Left colon (tissue), 2 donors: Measurements from ENCODE around the gene NPHP4. TPM values are rescaled to one million over a fixed set of nuclear protein-coding genes. Genes with fewer than 3 reads are reported as not detected.
"Not testable (repeated sequence)": the region's sequence is repeated elsewhere in the genome, so short reads cannot be mapped to it uniquely, and the experiment has no call there.

Experiments
- ATAC-seq: fragments of 200-7000 bp; cut with Tn5 transposase; one replicate; pipeline ENCODE4 v1.9.1; 2020; ENCODE audit warnings: mild to moderate bottlenecking, moderate library complexity
- DNase-seq, 2 donors: peaks; one replicate each; pipeline ENCODE4 v3.0.0-alpha.2; 2020
- intact Hi-C, 2 donors: fragments of 100-400 bp; cut with DNase I in 1 of 2; cut with micrococcal nuclease in 1 of 2; formaldehyde crosslinking; loops; one replicate each; pipeline versions ENCODE4 v1.11.2 to v1.14.0; 2022; cut with DNase I, micrococcal nuclease
- total RNA-seq, 2 donors: library from RNA; stranded (reverse); fragmentation: NEBNext Ultra II Directional; extraction: Animal tissue kit (Norgen Biotek cat#: 25700); gene quantifications; one replicate each; pipeline ENCODE4 v1.2.1, GENCODE V29; 2021
- donor health status: DM: no; HTN: no; CAD: no.
- donor health status: DM: yes; HTN: yes; CAD: no.

Gene NPHP4
- total RNA-seq, 2 donors from 2014 or later, result 7.6 to 8.5 TPM

- ATAC-seq (no peak), DNase-seq (no peak)
- intact Hi-C loops, result no loop called here
Measured at GRCh38 chr1:5910666-5911065, 81.6 kb downstream of the NPHP4 start.

GRCh38 chr1:5910276-5910620, 82.0 kb downstream of the NPHP4 start:
- DNase-seq, result no peak
- intact Hi-C loops, result no loop called here
- ATAC-seq, result no peak

GRCh38 chr1:5909576-5910275, 82.5 kb downstream of the NPHP4 start:
- ATAC-seq (no peak), DNase-seq (no peak)
- intact Hi-C loops, result no loop called here

GRCh38 chr1:5908461-5909375, 83.5 kb downstream of the NPHP4 start:
- intact Hi-C loops, result no loop called here
- no peak for ATAC-seq
- DNase-seq, result no peak

- intact Hi-C loops, result no loop called here
- no peak for DNase-seq
- no peak for ATAC-seq
Measured at GRCh38 chr1:5907966-5908365, 84.3 kb downstream of the NPHP4 start.

- DNase-seq (no peak), ATAC-seq (no peak)
- intact Hi-C loops, result no loop called here
Measured at GRCh38 chr1:5907386-5907785, 84.8 kb downstream of the NPHP4 start.

GRCh38 chr1:5906966-5907365, 85.3 kb downstream of the NPHP4 start:
- no peak for DNase-seq
- no peak for ATAC-seq
- intact Hi-C loops, result no loop called here

GRCh38 chr1:5906116-5906515, 86.1 kb downstream of the NPHP4 start:
- DNase-seq (no peak), ATAC-seq (no peak)
- intact Hi-C loops, result no loop called here

GRCh38 chr1:5905436-5905835, 86.8 kb downstream of the NPHP4 start:
- ATAC-seq (no peak), DNase-seq (no peak)
- intact Hi-C loops, result no loop called here

- intact Hi-C loops, result no loop called here
- DNase-seq, result no peak
- ATAC-seq, result no peak
Measured at GRCh38 chr1:5904551-5904950, 87.7 kb downstream of the NPHP4 start.

GRCh38 chr1:5903680-5904079, 88.5 kb downstream of the NPHP4 start:
- intact Hi-C loops, result no loop called here
- ATAC-seq (no peak), DNase-seq (no peak)

- DNase-seq (no peak), ATAC-seq (no peak)
- intact Hi-C loops, result no loop called here
Measured at GRCh38 chr1:5903031-5903430, 89.2 kb downstream of the NPHP4 start.

GRCh38 chr1:5901841-5902240, 90.4 kb downstream of the NPHP4 start:
- intact Hi-C loops, result no loop called here
- ATAC-seq (no peak), DNase-seq (no peak)

GRCh38 chr1:5901150-5901549, 91.1 kb downstream of the NPHP4 start:
- ATAC-seq (no peak), DNase-seq (no peak)
- intact Hi-C loops, result no loop called here

GRCh38 chr1:5898266-5898665, 94.0 kb downstream of the NPHP4 start:
- no peak for DNase-seq
- no peak for ATAC-seq
- intact Hi-C loops, result no loop called here

- intact Hi-C loops, result no loop called here
- no peak for DNase-seq
- no peak for ATAC-seq
Measured at GRCh38 chr1:5896706-5897660, 95.2 kb downstream of the NPHP4 start.

- no peak for DNase-seq
- intact Hi-C loops, result no loop called here
- no peak for ATAC-seq
Measured at GRCh38 chr1:5895446-5896406, 96.5 kb downstream of the NPHP4 start.

- DNase-seq, result peak in 1 of 2 donors; percentile 21
- ATAC-seq, intact Hi-C loops: not testable (repeated sequence)
Measured at GRCh38 chr1:5893699-5894278, 98.4 kb downstream of the NPHP4 start.
